SH-SY5Y (cell line): ENCODE results near the gene TESMIN.

Experiments used
- GATA2 ChIP-seq: IDR thresholded peaks from 2 replicates; pipeline ENCODE4 v1.6.1; 2011; ENCODE audit warnings: mild to moderate bottlenecking, low read depth, low read length
- GATA3 ChIP-seq: IDR thresholded peaks from 2 replicates; pipeline ENCODE4 v1.6.1; 2011; ENCODE audit warnings: low read depth, mild to moderate bottlenecking, low read length, moderate library complexity

- TF ChIP-seq GATA2 (no peak), GATA3 (no peak)
These were observed 66.6 kb downstream of the TESMIN start, which contains the start of gene GAL for GRCh38 chr11:68684385-68685356.
